Type B pancreatic cell (in vitro differentiated cells): ENCODE measurements around the gene CSRP1. TPM values are rescaled to one million over a fixed set of nuclear protein-coding genes. Genes with fewer than 3 reads are reported as not detected.

Experiments used
- DNase-seq: peaks from one replicate; pipeline ENCODE4 v3.0.0; 2021; ENCODE audit warnings: mixed read lengths; ENCODE audit not compliant: unreplicated experiment; ENCODE audit errors: extremely low spot score
- H3K27ac Mint-ChIP-seq: 2 replicates; pipeline ENCODE4 v1.8.0; 2021; ENCODE audit warnings: mild to moderate bottlenecking, mixed read lengths
- H3K27me3 Mint-ChIP-seq: 2 replicates; pipeline ENCODE4 v1.8.0; 2021; ENCODE audit warnings: mixed read lengths
- H3K36me3 Mint-ChIP-seq: 2 replicates; pipeline ENCODE4 v1.8.0; 2021; ENCODE audit warnings: mixed read lengths
- H3K4me1 Mint-ChIP-seq: one replicate; pipeline ENCODE4 v1.8.0; 2021; ENCODE audit warnings: mixed read lengths; ENCODE audit not compliant: unreplicated experiment
- H3K4me3 Mint-ChIP-seq: 2 replicates; pipeline ENCODE4 v1.8.0; 2021; ENCODE audit warnings: mild to moderate bottlenecking, mixed read lengths
- H3K9me3 Mint-ChIP-seq: 2 replicates; pipeline ENCODE4 v1.8.0; 2021; ENCODE audit warnings: mixed read lengths
- CTCF ChIP-seq: fragments of 200-600 bp; sonication (generic); conservative IDR thresholded peaks from 2 replicates; pipeline ENCODE4 v1.5.0; 2021; ENCODE audit warnings: antibody characterized with exemption, mild to moderate bottlenecking
- total RNA-seq: library from RNA; stranded (reverse); gene quantifications from 2 replicates; pipeline ENCODE4 v1.2.1, GENCODE V29; 2021; ENCODE audit warnings: low replicate concordance

The CSRP1 gene
- total RNA-seq, 1 donor from 2014 or later = 7.3 TPM

- H3K4me1 Mint-ChIP-seq = peaks cover 44% of the 10 kb centered on the region
- H3K36me3 Mint-ChIP-seq = no peaks in the 10 kb centered on the region
- no peak overlapping the region for H3K4me3 Mint-ChIP-seq
- H3K27ac Mint-ChIP-seq = peak overlapping the region; percentile 63
- H3K27me3 Mint-ChIP-seq = no peaks in the 10 kb centered on the region
- no peak for TF ChIP-seq CTCF
- DNase-seq = no peak
- no peaks in the 10 kb centered on the region for H3K9me3 Mint-ChIP-seq
These were observed 395 bp upstream of the CSRP1 start for GRCh38 chr1:201507360-201507675.

- TF ChIP-seq CTCF = no peak
- no peaks in the 10 kb centered on the region for H3K9me3 Mint-ChIP-seq
- H3K4me3 Mint-ChIP-seq = peak overlapping the region; percentile 83
- H3K27me3 Mint-ChIP-seq = no peaks in the 10 kb centered on the region
- H3K36me3 Mint-ChIP-seq = no peaks in the 10 kb centered on the region
- H3K27ac Mint-ChIP-seq = peak overlapping the region; percentile 99
- no peak for DNase-seq
- H3K4me1 Mint-ChIP-seq = peaks cover 39% of the 10 kb centered on the region
These were observed 831 bp downstream of the CSRP1 start for GRCh38 chr1:201506092-201506491.

DNA sequence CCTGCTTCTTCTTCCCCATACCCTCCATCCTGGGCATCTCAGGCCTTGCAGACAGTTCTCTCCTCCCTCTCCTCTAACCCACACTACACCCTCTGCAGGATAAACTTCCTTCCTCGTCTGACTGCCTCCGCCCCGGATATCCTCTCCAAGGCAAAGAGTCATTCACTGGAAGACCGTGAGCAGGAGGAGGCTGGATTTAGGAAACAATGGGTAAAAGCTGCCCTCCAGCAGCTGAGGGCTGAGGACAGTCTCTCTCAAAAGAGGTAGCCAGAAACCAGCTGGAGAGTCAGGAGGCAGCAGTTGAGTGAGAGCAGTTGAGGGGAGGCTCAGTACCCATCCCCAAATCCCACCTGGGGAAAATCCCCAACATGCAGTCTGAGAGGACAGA, 1.4 kb downstream of the CSRP1 start:
- no peak for DNase-seq
- peak overlapping the region; percentile 83 for H3K4me3 Mint-ChIP-seq
- no peaks in the 10 kb centered on the region for H3K36me3 Mint-ChIP-seq
- no peak for TF ChIP-seq CTCF
- no peaks in the 10 kb centered on the region for H3K27me3 Mint-ChIP-seq
- H3K27ac Mint-ChIP-seq = peak overlapping the region; percentile 99
- H3K9me3 Mint-ChIP-seq = no peaks in the 10 kb centered on the region
- H3K4me1 Mint-ChIP-seq = peaks cover 45% of the 10 kb centered on the region

- DNase-seq = no peak
- Mint-ChIP-seq H3K27ac (peak overlapping the region; percentile 99), H3K27me3 (no peaks in the 10 kb centered on the region), H3K9me3 (no peaks in the 10 kb centered on the region), H3K4me3 (peak overlapping the region; percentile 83), H3K4me1 (peaks cover 51% of the 10 kb centered on the region), H3K36me3 (no peaks in the 10 kb centered on the region)
- TF ChIP-seq CTCF = no peak
These were observed 2.0 kb downstream of the CSRP1 start for GRCh38 chr1:201504799-201505502.

- no peak for TF ChIP-seq CTCF
- Mint-ChIP-seq H3K36me3 (no peaks in the 10 kb centered on the region), H3K4me3 (peak overlapping the region; percentile 83), H3K27ac (peak overlapping the region; percentile 99), H3K27me3 (no peaks in the 10 kb centered on the region), H3K4me1 (peaks cover 55% of the 10 kb centered on the region), H3K9me3 (no peaks in the 10 kb centered on the region)
- no peak for DNase-seq
These were observed 2.7 kb downstream of the CSRP1 start for GRCh38 chr1:201504179-201504631.
